Kidney (tissue), 14 donors: ENCODE measurements around the gene ADPRH. TPM values are rescaled to one million over a fixed set of nuclear protein-coding genes. Genes with fewer than 3 reads are reported as not detected.

Experiments
- DNase-seq, 5 donors: peaks; one replicate each; pipeline ENCODE4 v3.0.0-alpha.2; 2013 to 2020
- FAIRE-seq: peaks from 2 replicates; lab custom pipeline; 2012; peaks lifted over from hg19 to GRCh38; lab: Jason Lieb, UNC
- H3K27ac ChIP-seq, 2 donors: one replicate each; pipeline ENCODE4 v1.7.0; 2013; ENCODE audit warnings: low read depth in 2 of 2, low read length in 2 of 2, inconsistent platforms in 1 of 2
- H3K27me3 ChIP-seq: one replicate; pipeline ENCODE4 v1.7.1; 2013; ENCODE audit warnings: low read length, inconsistent platforms; ENCODE audit not compliant: control insufficient read depth, insufficient read depth
- H3K36me3 ChIP-seq, 3 donors: one replicate each; pipeline versions ENCODE4 v1.7.0 to v1.7.1; 2013; ENCODE audit warnings: low read length in 3 of 3, control low read depth in 1 of 3, inconsistent platforms in 1 of 3; ENCODE audit not compliant: insufficient read depth in 3 of 3, control insufficient read depth in 2 of 3
- H3K4me1 ChIP-seq, 3 donors: one replicate each; pipeline versions ENCODE4 v1.7.0 to v1.7.1; 2013; ENCODE audit warnings: low read length in 3 of 3, inconsistent platforms in 1 of 3, low read depth in 1 of 3; ENCODE audit not compliant: control insufficient read depth in 2 of 3, insufficient read depth in 2 of 3
- H3K4me3 ChIP-seq, 3 donors: one replicate each; pipeline versions ENCODE4 v1.7.0 to v1.8.1; 2013; ENCODE audit warnings: low read length in 3 of 3, control low read depth in 1 of 3, inconsistent platforms in 1 of 3
- H3K9ac ChIP-seq, 3 donors: one replicate each; pipeline versions ENCODE4 v1.7.0 to v1.7.1; 2013; ENCODE audit warnings: low read length in 3 of 3, control low read depth in 1 of 3, inconsistent platforms in 1 of 3
- H3K9me3 ChIP-seq, 3 donors: one replicate each; pipeline versions ENCODE4 v1.7.0 to v1.7.1; 2013; ENCODE audit warnings: low read length in 3 of 3, control low read depth in 1 of 3, inconsistent platforms in 1 of 3; ENCODE audit not compliant: control insufficient read depth in 2 of 3, insufficient read depth in 1 of 3
- intact Hi-C: fragments of 100-400 bp; cut with DNase I; formaldehyde crosslinking; loops from one replicate; pipeline ENCODE4 v1.11.1; 2022
- polyA plus RNA-seq: library from polyadenylated mRNA; stranded (reverse); fragments of 350-450 nt; fragmentation: Illumina TruSeq; extraction: RNeasy Lipid Tissue Mini Kit (QIAGEN cat#74804); gene quantifications from one replicate; pipeline ENCODE4 v1.2.3, GENCODE V29; 2014; ENCODE audit warnings: low read depth, low replicate concordance; ENCODE audit not compliant: insufficient read depth
- total RNA-seq: library from RNA; stranded (reverse); fragmentation: NEBNext Ultra II Directional; extraction: Animal tissue kit (Norgen Biotek cat#: 25700); gene quantifications from one replicate; pipeline ENCODE4 v1.2.1, GENCODE V29; 2021
- TF ChIP-seq, protein P1 (sequence below): IDR thresholded peaks from 3 replicates; pipeline ENCODE4 v1.5.1; 2012; ENCODE audit warnings: mild to moderate bottlenecking, moderate library complexity, borderline replicate concordance; ENCODE audit not compliant: insufficient read depth; ENCODE audit errors: extremely low read depth
- donor health status: control.
- donor health status: control.
- donor health status: control.
- donor health status: control.
- donor health status: control.
- donor health status: DM: yes; HTN: yes; CAD: no.
- donor health status: Normal renal cell carcinoma (clear cell type).

Gene ADPRH
- total and polyA plus RNA-seq, 2 donors from 2014 or later = 5.2 to 15.0 TPM

- H3K4me3 ChIP-seq = peak overlapping the region in 2 of 3 donors; percentile 4 to 26
- peak overlapping the region in 1 of 3 donors; percentile 7 for H3K9ac ChIP-seq
- H3K4me1 ChIP-seq = peaks cover 0 to 23% (median 16%) of the 10 kb centered on the region in 3 donors
- no peak overlapping the region for H3K27ac ChIP-seq
- DNase-seq = no peak
- TF ChIP-seq, protein P1, sequence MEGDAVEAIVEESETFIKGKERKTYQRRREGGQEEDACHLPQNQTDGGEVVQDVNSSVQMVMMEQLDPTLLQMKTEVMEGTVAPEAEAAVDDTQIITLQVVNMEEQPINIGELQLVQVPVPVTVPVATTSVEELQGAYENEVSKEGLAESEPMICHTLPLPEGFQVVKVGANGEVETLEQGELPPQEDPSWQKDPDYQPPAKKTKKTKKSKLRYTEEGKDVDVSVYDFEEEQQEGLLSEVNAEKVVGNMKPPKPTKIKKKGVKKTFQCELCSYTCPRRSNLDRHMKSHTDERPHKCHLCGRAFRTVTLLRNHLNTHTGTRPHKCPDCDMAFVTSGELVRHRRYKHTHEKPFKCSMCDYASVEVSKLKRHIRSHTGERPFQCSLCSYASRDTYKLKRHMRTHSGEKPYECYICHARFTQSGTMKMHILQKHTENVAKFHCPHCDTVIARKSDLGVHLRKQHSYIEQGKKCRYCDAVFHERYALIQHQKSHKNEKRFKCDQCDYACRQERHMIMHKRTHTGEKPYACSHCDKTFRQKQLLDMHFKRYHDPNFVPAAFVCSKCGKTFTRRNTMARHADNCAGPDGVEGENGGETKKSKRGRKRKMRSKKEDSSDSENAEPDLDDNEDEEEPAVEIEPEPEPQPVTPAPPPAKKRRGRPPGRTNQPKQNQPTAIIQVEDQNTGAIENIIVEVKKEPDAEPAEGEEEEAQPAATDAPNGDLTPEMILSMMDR = no peak
- no peaks in the 10 kb centered on the region for H3K36me3 ChIP-seq
- intact Hi-C loops = no loop called here
- H3K9me3 ChIP-seq = no peaks in the 10 kb centered on the region
- no peak for FAIRE-seq
- H3K27me3 ChIP-seq = no peaks in the 10 kb centered on the region
Observed at GRCh38 chr3:119598410-119599098, 19.3 kb downstream of the ADPRH start.

DNA sequence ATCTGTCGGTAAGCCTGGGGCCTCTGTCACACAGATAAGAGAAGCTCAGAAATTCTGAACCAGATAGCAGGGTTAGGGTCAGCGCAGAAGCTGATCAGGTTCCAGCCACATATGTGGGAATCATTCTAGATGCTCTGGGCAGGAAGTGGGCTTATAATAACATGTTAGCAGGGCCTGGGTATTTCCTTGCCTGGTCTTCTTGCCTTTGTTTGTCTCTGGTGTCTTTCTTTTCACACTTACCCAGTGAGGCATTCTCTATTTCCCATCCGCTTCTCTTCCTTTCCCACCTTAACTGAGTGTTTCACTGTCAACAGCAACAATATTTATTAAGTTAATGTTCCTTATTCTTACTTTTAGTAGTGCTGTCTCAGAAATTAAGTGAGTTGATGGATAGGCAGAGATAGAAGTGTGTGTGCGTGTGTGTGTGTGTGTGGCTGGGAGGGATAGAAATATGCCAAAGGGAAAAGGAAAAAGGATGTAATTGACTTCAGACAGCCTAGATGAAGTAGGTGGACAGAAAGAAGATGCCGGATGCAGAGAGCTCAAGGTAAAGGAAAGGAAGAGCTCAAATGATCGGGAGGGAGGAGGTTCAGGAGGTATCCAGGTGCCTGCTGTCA lies 20.4 kb downstream of the ADPRH start:
- Histone ChIP-seq H3K27me3 (no peaks in the 10 kb centered on the region), H3K36me3 (no peaks in the 10 kb centered on the region), H3K4me3 (no peak overlapping the region), H3K9ac (no peak overlapping the region), H3K4me1 (peaks cover 0 to 23% (median 16%) of the 10 kb centered on the region in 3 donors), H3K9me3 (no peaks in the 10 kb centered on the region), H3K27ac (no peak overlapping the region)
- FAIRE-seq (no peak), DNase-seq (no peak)
- TF ChIP-seq, protein P1 = no peak
- intact Hi-C loops = no loop called here

DNA sequence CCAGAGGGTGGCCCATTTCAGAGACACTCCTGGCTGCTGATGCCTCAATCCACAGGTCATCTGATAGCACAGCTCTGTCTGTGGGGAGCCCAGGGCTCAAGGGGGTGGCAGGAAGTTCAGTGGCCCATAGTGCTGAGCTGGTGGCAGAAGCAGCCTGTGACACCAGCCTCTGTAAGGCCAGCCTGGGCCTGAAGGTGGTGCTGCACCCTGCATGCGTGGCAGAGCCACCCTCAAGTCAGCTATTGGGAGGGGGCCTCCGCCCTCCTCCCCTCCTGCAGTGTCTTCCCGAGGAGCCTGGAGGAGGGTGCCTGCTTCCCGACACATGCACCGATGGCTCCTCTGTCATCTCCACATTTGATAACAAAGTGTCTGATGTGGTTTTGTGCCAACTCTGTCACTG lies 21.4 kb downstream of the ADPRH start:
- Histone ChIP-seq H3K36me3 (no peaks in the 10 kb centered on the region), H3K27me3 (no peaks in the 10 kb centered on the region), H3K9me3 (no peaks in the 10 kb centered on the region), H3K4me1 (peaks cover 0 to 23% (median 16%) of the 10 kb centered on the region in 3 donors), H3K4me3 (no peak overlapping the region), H3K27ac (no peak overlapping the region), H3K9ac (no peak overlapping the region)
- no peak for DNase-seq
- no peak for FAIRE-seq
- TF ChIP-seq, protein P1 = no peak
- intact Hi-C loops = no loop called here
